Measurements from ENCODE around the gene PBX2.
"Not testable (repeated sequence)": the region's sequence is repeated elsewhere in the genome, so short reads cannot be mapped to it uniquely, and the experiment has no call there.

The PBX2 gene, protein sequence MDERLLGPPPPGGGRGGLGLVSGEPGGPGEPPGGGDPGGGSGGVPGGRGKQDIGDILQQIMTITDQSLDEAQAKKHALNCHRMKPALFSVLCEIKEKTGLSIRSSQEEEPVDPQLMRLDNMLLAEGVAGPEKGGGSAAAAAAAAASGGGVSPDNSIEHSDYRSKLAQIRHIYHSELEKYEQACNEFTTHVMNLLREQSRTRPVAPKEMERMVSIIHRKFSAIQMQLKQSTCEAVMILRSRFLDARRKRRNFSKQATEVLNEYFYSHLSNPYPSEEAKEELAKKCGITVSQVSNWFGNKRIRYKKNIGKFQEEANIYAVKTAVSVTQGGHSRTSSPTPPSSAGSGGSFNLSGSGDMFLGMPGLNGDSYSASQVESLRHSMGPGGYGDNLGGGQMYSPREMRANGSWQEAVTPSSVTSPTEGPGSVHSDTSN

GRCh38 chr6:32190054-32190851 is at the start of gene PBX2:
Gene PBX2 (minus strand): TSS chr6:32190202. CDS start chr6:32189915, 287 bp downstream.
- peak; percentile 95 for DNase-seq

- DNase-seq: no peak
Observed at GRCh38 chr6:32239462-32239861, 49.5 kb upstream of the PBX2 start.

DNA sequence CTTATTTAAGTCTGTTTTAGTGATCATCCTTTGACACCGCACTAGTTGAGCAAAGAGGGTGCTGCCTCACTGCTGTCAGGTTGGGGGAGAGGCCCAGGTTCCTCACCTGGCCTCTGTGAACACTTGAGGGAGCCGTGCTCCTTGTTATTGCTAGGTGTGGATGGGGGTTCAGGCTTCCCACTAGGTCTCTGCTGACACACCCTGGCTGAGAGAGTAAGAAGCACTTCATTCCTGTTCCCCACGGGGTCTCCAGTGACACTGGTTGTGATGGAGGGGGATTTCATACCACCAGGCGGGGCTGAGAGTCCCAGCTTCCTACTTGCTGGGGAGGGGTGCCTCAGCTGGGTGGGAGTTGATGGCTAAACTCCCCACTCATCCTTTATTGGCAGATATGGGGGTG is 44.9 kb upstream of the PBX2 start:
- DNase-seq: no peak

DNA sequence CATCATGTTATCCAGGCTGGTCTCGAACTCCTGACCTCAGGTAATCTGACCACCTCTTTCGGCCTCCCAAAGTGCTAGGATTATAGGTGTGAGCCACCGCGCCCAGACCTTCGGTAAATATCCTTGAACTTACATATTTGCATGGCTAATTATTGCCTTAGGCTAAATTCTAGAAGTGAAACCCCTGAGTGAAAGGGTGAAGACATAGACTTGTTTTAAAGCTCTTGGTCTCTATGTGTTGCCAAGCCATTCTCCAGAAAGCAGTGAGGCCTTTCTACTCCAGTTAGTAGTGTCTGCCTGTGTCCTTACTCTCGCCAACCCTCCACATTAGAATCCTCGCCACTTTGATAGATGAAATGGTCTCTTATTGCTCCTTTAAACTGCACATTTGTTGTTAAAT is 36.4 kb upstream of the PBX2 start:
- no peak for DNase-seq

GRCh38 chr6:32224696-32225095 is 34.7 kb upstream of the PBX2 start:
- no peak for DNase-seq

DNA sequence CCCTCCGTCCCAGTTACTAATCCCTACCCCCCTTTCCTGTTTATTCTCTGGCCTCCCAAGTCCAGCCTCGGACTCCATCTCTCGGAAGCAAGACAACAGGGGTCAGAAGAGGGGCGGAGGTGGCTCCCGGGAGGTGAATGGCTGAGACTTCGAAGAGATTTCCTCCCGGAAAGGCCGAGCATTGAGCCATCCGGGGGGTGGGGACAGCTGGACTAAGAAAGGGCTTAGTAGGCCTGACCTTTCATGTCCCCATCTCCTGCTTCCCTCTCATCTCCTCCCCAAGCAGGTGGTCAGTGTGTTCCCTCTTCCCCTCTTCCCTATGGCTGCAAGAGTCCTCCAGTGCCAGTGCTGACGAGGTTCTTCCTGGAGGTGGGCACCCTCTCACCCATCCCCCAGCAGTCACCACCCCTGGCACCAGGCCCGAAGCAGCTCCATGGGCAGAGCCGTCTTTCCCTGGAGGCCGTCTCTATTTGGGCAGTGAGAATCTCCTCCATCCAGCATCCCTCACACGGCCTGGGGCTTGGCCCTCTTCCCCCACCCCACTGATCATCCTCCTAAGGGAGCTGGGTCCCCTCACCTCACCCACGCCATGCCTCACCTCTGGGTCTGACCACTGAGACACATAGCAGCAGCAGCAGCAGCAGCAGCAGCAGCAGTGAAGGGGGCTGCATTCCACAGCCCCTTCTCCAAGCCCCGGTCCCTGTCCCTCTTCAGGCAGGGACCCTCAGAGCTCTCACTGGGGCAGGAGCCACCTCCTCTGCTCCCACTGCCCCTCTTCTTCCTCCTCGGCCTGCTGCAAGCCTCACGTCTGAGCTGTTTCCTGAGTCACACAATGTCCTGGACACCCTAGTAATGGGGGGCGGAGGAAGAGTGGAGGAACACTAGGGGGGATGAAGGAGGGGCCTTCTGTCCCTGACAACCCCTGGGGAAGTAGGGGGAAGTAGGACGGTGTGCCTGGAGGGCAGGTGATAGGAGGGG is 33.5 kb upstream of the PBX2 start, which contains the start of gene NOTCH4:
Gene NOTCH4, minus strand, starts transcription at position 810 of the 978 bp plus-strand sequence. Its CDS starts 139 bp downstream, at position 671.
- no peak for DNase-seq

GRCh38 chr6:32222333-32223230 is 32.6 kb upstream of the PBX2 start:
- DNase-seq: no peak

DNA sequence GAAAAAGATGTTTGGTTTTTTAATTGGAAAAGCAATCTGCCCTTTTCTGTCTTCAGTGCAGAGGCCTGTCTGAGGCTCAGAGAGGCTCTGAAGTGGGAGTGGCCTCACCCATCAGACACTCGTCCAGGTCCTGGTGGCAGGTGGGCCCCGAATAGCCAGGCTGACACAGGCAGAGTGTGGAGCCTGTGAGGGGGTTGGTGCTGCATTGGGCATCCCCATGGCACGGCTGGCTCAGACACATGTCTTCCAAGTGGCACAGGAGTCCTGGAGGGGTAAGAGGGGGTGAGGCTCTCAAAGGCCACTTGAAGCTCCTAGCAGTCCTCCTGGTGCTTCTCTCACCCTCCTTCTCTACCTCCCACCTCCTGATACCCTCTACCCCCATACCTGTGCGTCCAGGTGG is 30.0 kb upstream of the PBX2 start:
- DNase-seq: no peak

DNA sequence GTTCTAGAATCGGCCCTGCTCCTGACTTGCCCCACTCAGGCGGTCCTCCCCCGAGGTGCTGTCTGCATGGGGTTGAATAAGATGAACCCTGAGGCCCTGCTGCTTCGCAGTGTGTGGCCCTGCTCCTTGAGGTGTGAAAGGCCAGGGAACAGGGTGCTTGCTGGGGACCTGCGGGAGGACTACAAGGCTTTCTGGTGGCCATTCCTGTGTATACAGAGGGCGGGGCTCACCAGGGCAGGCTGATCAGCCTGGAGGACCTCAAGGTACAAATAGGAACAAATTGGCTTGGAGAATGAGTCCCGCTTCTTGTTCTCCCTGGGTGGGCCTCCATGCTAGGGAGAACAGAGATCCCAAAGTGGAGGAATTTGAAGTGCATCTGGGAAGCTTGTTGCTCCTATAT is 28.2 kb upstream of the PBX2 start:
- DNase-seq: no peak

DNA sequence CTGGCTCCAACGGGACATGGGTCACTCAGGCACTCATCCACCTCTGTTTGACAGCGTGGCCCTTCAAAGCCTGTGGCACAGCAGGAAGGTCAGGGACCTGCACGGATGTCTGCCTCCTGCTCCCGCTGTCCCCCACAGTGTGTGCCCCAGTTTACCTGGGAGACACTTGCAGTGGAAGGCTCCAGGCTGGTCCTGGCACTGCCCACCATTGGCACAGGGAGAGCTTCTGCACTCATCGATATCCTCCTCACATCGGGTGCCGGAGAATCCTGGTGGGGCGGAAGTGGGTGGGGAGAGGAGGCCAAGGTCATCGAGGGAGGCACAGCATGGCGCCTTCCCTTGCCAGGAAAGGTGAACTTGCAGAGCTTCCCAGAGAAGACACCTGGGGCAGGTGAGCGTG is 27.0 kb upstream of the PBX2 start:
- DNase-seq: no peak

- DNase-seq: no peak
Observed at GRCh38 chr6:32216285-32216684, 26.3 kb upstream of the PBX2 start.

- no peak for DNase-seq
Observed at GRCh38 chr6:32215617-32216016, 25.6 kb upstream of the PBX2 start.

DNA sequence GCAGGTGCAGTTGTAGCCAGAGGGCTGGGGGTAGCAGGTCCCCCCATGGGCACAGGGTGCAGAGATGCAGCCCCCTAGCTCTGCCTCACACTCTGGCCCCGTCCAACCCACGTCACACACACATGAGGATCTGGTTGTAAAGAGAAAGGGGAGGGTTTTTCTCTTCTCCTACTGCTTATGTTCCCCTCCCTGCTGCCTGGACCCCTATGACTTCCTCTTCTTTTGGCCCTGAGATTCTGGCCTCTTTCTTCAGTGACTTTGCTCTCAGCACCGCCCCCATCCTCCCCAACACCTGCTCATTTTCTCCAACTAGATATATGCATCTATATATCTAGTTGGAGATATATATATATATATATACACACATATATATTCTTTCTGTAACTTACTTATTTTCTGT is 24.1 kb upstream of the PBX2 start:
- DNase-seq: no peak

DNA sequence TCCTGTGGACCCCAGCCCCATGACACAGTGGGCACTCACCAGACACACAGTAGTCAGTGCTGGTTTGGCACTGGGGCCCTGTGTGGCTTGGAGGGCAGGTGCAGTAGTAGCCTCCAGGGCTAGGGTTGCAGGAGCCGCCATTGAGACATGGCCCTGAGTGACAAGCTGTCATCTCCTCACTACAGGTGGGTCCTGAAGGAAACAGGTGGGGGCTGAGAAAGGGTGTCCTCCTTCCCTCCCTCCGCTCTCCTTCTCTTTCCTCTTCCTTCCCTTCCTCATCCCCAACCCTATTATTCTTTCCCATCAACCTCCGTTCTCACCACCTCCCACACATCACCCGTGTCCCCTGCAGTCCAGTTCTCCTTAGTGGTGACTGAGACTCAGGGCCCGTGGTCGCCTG is 23.6 kb upstream of the PBX2 start:
- DNase-seq: no peak

DNA sequence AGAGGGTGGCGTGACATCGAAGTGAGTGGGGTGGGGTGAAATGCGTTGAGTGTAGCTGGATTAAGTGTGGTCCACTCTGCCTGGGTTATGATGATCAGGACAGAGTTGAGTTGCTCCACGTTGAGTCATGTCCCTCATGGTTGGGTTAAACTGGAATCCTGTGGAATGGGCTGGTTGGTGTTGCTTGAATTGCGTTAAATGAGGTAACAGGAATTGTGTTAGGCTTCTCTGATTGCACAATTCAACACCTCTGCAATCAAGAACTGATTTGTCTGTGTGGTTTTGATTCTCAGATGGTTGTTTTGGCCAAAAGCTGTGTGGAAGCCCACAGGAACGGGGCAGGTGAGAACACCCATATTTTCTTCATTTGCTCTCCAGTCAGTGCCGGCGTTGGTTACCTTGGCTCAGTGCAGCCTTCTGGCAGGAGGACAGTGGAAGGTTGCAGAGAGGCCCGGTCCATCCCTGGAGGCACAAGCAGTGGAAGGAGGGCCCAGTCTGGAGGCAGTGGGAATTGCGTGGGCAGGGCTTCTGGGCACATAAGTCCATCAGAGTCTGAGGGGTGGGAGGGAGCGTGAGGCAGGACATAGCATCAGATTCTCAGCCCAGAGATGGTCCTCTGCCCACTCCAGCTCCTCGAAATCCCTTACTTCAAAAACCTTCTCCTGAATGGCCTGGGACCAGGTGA is 22.2 kb upstream of the PBX2 start:
- no peak for DNase-seq

- DNase-seq: not testable (repeated sequence)
Observed at GRCh38 chr6:32211432-32211831, 21.4 kb upstream of the PBX2 start.

DNA sequence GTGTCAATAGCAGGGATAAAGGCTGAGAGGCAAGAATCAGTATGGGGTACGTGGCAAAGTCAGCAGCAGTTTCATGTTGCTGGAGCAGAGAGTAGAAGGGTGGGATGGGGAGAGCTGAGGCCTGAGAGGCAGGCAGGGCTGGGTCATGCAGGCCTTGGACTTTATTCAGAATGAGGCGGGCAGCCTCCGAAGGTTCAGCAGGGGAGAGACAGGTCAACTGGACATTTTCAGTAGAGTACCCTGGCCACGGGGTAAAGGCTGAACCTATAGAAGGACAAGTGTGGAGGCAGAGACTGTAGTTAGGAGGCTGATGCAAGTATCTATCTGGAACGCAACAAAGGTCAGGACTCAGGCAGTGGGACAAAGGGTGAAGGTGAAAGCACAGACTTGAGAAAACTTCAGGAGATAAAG is 20.2 kb upstream of the PBX2 start:
- no peak for DNase-seq

GRCh38 chr6:32208996-32209395 is 19.0 kb upstream of the PBX2 start:
- no peak for DNase-seq

- no peak for DNase-seq
Observed at GRCh38 chr6:32204268-32204715, 14.3 kb upstream of the PBX2 start.

DNA sequence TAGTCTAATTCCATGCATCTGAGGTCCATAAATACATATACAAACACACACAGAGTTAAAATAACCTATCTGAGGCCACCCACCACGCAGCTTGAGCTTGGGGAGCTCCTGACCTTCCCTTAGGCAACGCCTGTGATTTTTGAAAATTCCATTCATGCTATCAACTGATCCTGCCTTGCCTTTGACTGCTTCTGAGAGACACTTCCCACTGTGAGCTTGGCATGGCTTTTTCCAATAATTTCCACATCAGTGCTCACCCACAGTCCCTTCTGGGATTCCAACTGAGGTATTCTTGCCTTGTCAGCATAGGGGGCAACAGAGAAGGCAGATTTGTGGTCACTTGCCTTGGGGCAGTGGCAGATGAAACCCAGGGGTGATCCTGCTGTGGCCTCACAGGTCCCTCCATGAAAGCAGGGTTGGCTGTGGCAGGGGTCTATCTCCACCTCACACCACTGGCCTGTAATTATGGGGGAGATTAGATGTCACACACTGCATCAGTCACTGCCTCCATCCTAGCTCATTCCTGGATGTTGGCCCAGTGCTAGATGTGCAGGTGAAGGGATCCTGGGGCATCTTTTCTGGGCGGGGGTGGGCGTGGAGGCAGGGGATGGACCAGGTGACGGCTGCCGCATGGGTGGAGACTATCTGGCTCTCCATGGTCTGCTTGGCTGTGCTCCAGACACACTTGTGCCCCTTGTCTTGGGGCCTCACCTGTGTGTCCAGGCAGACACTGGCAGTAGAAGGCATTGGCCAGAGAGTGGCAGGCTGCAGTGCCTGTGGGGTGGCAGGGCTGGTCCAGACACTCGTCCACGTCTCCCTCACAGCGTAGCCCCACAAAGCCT is 13.6 kb upstream of the PBX2 start:
- DNase-seq: no peak

Data from fibroblast of skin of right biceps (primary cell).